ENCODE results near the gene PLD4.

DNA sequence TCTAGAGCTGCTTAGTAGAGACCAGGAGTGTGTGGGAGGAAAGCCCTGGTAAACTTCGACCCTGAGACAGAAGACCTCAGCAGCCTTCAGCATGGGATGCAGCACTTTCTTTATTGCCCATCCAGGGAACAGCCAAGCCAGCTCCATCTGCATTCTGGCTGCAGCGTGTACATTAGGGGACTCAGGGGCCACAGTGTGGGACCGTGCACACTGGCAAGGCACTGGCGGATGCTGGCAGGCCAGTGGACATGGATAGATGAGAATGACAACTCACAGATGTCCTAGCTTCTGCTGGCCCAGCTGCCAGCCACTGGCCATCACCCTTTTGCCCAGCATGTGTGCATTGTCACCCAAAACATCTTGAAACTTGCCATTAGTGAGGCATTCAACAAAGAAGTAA, 12.5 kb downstream of the PLD4 start:
- TF ChIP-seq CTCF (IDR thresholded peaks at IDR 0.05; ENCODE audit: poor library complexity) (no peak), EZH2phosphoT487 (IDR thresholded peaks at IDR 0.05; ENCODE audit: low read depth, severe bottlenecking, unreplicated experiment) (no peak), EZH2 (IDR thresholded peaks at IDR 0.05; ENCODE audit: borderline replicate concordance) (no peak)
